SK-N-SH (cell line): ENCODE measurements around the gene RTP2.

Source experiments
- EP300 ChIP-seq, 2 experiments: IDR thresholded peaks; 2 replicates each; pipeline versions ENCODE4 v1.4.0 to v1.6.1; 2012; ENCODE audit warnings: borderline replicate concordance in 1 of 2, low read depth in 1 of 2, low read length in 1 of 2
- NFIC ChIP-seq: IDR thresholded peaks from 2 replicates; pipeline ENCODE4 v1.4.0; 2012; ENCODE audit warnings: borderline replicate concordance
- TF ChIP-seq, protein P1 (sequence below): fragments of 200-600 bp; sonication (generic); IDR thresholded peaks from 2 replicates; pipeline ENCODE4 v1.6.1; 2017; ENCODE audit warnings: antibody characterized with exemption, mild to moderate bottlenecking, moderate library complexity

DNA sequence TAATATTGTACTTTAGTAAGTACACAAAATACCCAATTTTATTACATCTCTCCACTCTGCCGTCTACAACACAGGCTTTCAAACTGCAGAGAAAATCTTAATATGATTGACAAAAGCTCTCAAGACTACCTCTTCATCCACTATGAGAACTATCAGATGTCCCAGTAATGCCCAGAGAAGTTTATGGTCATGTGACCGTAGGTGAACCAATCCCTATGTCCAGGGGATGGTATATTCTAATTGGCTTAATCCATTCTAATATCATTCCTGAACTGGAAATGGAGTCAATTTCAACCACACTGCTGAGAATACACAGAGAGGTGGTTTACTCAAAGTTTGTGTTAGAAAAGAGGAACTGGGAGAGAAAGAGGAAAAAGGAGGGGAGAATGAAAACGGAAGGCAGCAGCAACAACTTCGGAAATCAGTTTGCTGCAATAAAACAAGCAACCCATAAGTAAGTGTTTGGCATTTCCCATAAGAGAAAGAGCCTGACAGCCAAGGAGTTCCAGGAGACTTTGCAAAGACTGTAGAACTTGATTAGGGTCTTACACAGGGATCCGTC lies 39.4 kb downstream of the RTP2 start:
- TF ChIP-seq, protein P1, sequence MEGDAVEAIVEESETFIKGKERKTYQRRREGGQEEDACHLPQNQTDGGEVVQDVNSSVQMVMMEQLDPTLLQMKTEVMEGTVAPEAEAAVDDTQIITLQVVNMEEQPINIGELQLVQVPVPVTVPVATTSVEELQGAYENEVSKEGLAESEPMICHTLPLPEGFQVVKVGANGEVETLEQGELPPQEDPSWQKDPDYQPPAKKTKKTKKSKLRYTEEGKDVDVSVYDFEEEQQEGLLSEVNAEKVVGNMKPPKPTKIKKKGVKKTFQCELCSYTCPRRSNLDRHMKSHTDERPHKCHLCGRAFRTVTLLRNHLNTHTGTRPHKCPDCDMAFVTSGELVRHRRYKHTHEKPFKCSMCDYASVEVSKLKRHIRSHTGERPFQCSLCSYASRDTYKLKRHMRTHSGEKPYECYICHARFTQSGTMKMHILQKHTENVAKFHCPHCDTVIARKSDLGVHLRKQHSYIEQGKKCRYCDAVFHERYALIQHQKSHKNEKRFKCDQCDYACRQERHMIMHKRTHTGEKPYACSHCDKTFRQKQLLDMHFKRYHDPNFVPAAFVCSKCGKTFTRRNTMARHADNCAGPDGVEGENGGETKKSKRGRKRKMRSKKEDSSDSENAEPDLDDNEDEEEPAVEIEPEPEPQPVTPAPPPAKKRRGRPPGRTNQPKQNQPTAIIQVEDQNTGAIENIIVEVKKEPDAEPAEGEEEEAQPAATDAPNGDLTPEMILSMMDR = no peak
- no peak for TF ChIP-seq EP300 (IDR thresholded peaks at IDR 0.05; ENCODE audit: borderline replicate concordance in 1 of 2, low read depth in 1 of 2, low read length in 1 of 2)
- no peak for TF ChIP-seq NFIC
